Type B pancreatic cell (in vitro differentiated cells): ENCODE measurements around the gene AFDN. TPM values are rescaled to one million over a fixed set of nuclear protein-coding genes. Genes with fewer than 3 reads are reported as not detected.
A peak's percentile ranks its signal among the peaks of the same experiment; 100 is the strongest.

ENCODE experiments used
- DNase-seq: peaks from one replicate; pipeline ENCODE4 v3.0.0; 2021; ENCODE audit warnings: mixed read lengths; ENCODE audit not compliant: unreplicated experiment; ENCODE audit errors: extremely low spot score
- H3K27ac Mint-ChIP-seq: 2 replicates; pipeline ENCODE4 v1.8.0; 2021; ENCODE audit warnings: mild to moderate bottlenecking, mixed read lengths
- H3K27me3 Mint-ChIP-seq: 2 replicates; pipeline ENCODE4 v1.8.0; 2021; ENCODE audit warnings: mixed read lengths
- H3K36me3 Mint-ChIP-seq: 2 replicates; pipeline ENCODE4 v1.8.0; 2021; ENCODE audit warnings: mixed read lengths
- H3K4me1 Mint-ChIP-seq: one replicate; pipeline ENCODE4 v1.8.0; 2021; ENCODE audit warnings: mixed read lengths; ENCODE audit not compliant: unreplicated experiment
- H3K4me3 Mint-ChIP-seq: 2 replicates; pipeline ENCODE4 v1.8.0; 2021; ENCODE audit warnings: mild to moderate bottlenecking, mixed read lengths
- H3K9me3 Mint-ChIP-seq: 2 replicates; pipeline ENCODE4 v1.8.0; 2021; ENCODE audit warnings: mixed read lengths
- CTCF ChIP-seq: fragments of 200-600 bp; sonication (generic); conservative IDR thresholded peaks from 2 replicates; pipeline ENCODE4 v1.5.0; 2021; ENCODE audit warnings: antibody characterized with exemption, mild to moderate bottlenecking
- total RNA-seq: library from RNA; stranded (reverse); gene quantifications from 2 replicates; pipeline ENCODE4 v1.2.1, GENCODE V29; 2021; ENCODE audit warnings: low replicate concordance

AFDN gene
- total RNA-seq, 1 donor from 2014 or later: 154 TPM

DNA sequence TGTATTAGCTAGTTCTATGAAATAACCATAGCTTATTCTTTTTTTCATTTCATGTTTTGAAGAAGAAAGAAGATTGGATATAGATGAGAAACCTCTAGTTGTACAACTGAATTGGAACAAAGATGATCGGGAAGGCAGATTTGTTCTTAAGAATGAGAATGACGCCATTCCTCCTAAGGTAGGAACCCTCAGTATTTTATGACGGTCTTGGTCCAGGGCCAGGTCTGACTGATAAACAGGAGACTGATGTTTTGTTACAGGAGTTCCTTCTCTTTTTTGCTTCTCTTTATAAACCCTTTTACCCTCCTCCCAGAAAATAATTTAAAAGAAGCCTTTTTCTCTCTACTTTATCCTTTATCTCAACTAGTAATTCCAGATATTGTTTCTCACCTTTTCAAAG lies 43.6 kb downstream of the AFDN start:
- Mint-ChIP-seq H3K36me3 (peaks cover 53% of the 10 kb centered on the region), H3K9me3 (no peaks in the 10 kb centered on the region), H3K27ac (no peak overlapping the region), H3K4me1 (peaks cover 4% of the 10 kb centered on the region), H3K4me3 (no peak overlapping the region), H3K27me3 (no peaks in the 10 kb centered on the region)
- no peak for DNase-seq
- TF ChIP-seq CTCF: no peak

DNA sequence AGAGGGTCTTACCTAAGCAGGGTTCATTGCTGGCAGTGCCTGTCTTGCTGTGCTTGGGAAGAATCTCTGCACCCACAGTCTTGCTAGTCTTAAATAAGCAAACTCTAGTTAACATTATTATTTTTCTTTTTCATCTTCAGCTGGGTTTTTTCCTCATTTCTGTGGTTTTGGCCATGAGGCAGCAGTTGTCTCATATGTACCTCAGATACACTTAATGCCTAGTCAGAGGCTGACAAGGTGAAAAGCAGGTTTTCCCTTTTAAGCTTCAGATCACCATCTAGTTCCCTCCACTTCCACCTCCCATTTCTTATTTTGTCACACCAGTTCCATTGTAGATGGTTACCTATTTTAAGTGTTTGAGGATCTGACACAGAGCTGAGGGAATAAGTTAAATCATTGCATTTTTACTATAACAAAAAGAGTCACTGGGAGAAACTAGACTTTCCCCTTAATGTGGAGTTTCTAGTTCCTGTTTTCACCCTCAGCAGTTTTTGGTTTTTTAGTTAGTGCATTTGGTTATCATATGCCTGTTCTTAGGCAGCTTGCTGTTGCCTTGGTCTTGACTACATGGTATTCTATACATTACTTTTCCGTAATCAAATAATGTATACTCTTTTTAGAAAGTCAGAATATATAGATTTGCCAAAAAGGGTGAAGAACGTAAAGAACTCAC lies 46.0 kb downstream of the AFDN start:
- Mint-ChIP-seq H3K9me3 (no peaks in the 10 kb centered on the region), H3K4me3 (no peak overlapping the region), H3K36me3 (peaks cover 51% of the 10 kb centered on the region), H3K27ac (peak overlapping the region; percentile 0), H3K4me1 (peaks cover 4% of the 10 kb centered on the region), H3K27me3 (no peaks in the 10 kb centered on the region)
- TF ChIP-seq CTCF: no peak
- DNase-seq: no peak

DNA sequence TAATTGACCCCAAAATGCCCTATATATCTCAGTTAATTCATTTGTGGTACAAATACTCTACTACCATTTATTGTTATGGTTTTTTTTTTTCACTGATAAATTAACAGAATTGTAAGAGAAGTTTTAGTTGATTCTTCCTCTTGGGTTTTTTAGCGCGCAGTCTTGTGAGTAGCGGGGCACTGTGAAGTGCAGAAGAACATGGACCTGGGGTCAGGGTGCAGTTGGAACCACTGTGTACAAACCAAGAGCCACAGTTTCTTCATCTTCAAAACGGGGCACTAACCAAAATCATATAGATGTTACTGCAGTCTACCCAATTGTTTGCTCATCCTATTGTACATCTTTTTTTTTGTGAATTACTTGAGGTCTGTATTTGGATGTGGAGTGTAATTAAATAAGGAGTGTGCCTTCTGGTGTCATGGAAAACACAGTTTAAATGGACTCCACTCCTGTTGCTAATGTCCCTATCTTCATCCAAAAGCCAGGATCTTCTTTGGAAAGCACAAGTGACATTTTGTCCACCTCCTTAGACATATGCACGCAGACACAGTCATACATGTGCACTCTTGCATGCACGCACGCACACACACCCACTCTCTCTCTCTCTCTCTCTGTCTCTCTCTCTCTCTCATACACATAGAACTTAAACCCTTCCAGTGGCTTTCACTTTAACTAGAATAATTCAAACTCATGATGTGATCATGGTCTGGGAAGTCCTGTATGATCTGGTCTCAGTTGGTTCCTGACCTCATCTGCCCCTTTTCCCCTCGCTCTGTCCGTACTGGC lies 51.5 kb downstream of the AFDN start:
- H3K27me3 Mint-ChIP-seq: no peaks in the 10 kb centered on the region
- peaks cover 4% of the 10 kb centered on the region for H3K4me1 Mint-ChIP-seq
- DNase-seq: no peak
- no peak overlapping the region for H3K27ac Mint-ChIP-seq
- peaks cover 48% of the 10 kb centered on the region for H3K36me3 Mint-ChIP-seq
- H3K9me3 Mint-ChIP-seq: no peaks in the 10 kb centered on the region
- TF ChIP-seq CTCF: no peak
- H3K4me3 Mint-ChIP-seq: no peak overlapping the region

- Mint-ChIP-seq H3K9me3 (no peaks in the 10 kb centered on the region), H3K27me3 (no peaks in the 10 kb centered on the region), H3K36me3 (peaks cover 49% of the 10 kb centered on the region), H3K4me3 (no peak overlapping the region), H3K4me1 (peaks cover 4% of the 10 kb centered on the region), H3K27ac (no peak overlapping the region)
- TF ChIP-seq CTCF: no peak
- no peak for DNase-seq
Observed at GRCh38 chr6:167879612-167880011, 52.9 kb downstream of the AFDN start.

- no peak overlapping the region for H3K4me3 Mint-ChIP-seq
- peaks cover 54% of the 10 kb centered on the region for H3K36me3 Mint-ChIP-seq
- peaks cover 4% of the 10 kb centered on the region for H3K4me1 Mint-ChIP-seq
- H3K9me3 Mint-ChIP-seq: no peaks in the 10 kb centered on the region
- DNase-seq: no peak
- no peak for TF ChIP-seq CTCF
- no peak overlapping the region for H3K27ac Mint-ChIP-seq
- no peaks in the 10 kb centered on the region for H3K27me3 Mint-ChIP-seq
Observed at GRCh38 chr6:167881327-167881726, 54.6 kb downstream of the AFDN start.
